ENCODE measurements around the gene ARL8A.
A peak's percentile ranks its signal among the peaks of the same experiment; 100 is the strongest.
"Not testable (repeated sequence)": the region's sequence is repeated elsewhere in the genome, so short reads cannot be mapped to it uniquely, and the experiment has no call there.

The ARL8A gene

DNA sequence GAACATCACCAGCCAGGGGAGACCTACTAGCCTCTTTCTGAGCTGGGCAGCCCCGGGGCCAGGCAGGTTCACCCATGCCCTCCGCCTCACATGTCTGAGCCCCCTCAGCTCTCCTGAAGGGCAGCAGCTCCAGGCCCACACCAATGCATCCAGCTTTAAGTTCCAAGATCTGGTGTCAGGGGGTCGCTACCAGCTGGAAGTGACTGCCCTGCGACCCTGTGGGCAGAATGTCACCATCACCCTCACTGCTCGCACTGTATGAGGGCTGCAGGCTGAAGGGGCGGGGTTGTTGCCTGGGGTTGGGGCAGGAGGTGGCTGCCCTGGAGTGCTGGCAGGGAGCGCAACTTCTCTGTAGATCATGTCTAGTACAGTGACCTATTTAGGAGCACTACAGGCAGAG, 24.3 kb upstream of the ARL8A start:
- Histone ChIP-seq H3K18ac (ENCODE audit: low read length) (no peak overlapping the region), H3K56ac (ENCODE audit: low read length) (no peak overlapping the region), H4K8ac (ENCODE audit: low read depth, low read length) (no peak overlapping the region), H3K9ac (ENCODE audit: low read length) (no peak overlapping the region), H3K4me1 (ENCODE audit: control insufficient read depth, low read depth, low read length) (no peaks in the 10 kb centered on the region), H3K27ac (ENCODE audit: low read depth, low read length) (no peak overlapping the region), H3K79me2 (ENCODE audit: control insufficient read depth, insufficient read depth, low read length) (no peaks in the 10 kb centered on the region), H3K27me3 (ENCODE audit: insufficient read depth, low read length, poor library complexity) (no peaks in the 10 kb centered on the region), H2AK5ac (ENCODE audit: low read length) (no peak overlapping the region), H2BK15ac (replicated peaks; ENCODE audit: low read depth) (no peak overlapping the region), H4K5ac (ENCODE audit: low read length) (no peak overlapping the region), H2BK5ac (ENCODE audit: low read length) (no peak overlapping the region), H2BK120ac (ENCODE audit: low read depth, low read length) (no peak overlapping the region), H3K23ac (ENCODE audit: low read length) (no peak overlapping the region), H3K4me3 (ENCODE audit: low read length) (no peak overlapping the region), H3K36me3 (ENCODE audit: control insufficient read depth, insufficient read depth, low read length) (no peaks in the 10 kb centered on the region), H3K4ac (ENCODE audit: low read depth, low read length) (no peak overlapping the region), H3K79me1 (ENCODE audit: low read length) (no peaks in the 10 kb centered on the region), H3K4me2 (ENCODE audit: low read length) (no peak overlapping the region)
- no CpG with 5 or more reads among the region's 7 CpGs for WGBS (ENCODE audit: extremely low coverage, insufficient coverage, low lambda C conversion rate)
- DNase-seq = no peak

DNA sequence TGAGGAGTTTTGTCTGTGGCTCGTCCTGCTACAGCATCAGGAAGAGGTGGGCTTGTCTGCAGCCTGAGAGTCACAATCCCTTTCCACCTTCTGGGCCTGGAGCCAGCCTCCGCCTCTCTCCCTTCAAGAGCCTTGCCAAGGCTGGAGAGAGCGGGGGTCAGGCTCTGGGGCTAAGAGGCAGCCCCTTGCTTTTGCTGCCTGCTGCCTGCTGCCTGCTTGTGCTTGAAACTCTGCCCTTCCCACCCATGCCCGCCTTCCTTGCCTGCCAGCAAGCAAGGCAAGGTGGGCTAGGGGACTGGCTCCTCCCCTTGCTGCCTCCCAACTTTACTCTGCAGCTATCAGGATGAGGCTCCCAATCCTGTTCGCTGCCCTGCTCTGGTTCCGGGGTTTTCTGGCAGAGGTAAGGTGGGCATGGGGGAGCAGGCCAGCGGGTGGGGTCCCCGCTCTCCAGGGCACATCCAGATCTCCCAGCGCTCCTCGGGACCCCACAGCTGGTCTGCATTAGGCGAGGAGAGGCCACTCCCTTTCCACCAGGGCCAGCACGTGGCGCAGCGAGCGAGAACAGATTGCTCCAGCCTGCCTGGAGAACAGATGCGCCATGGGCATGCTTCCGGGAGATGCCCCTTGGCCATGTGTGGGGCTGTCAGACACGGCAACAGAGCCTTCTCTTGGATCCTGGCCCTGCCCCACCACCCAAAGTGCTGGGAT, 23.3 kb upstream of the ARL8A start:
- Histone ChIP-seq H2BK120ac (ENCODE audit: low read depth, low read length) (no peak overlapping the region), H4K5ac (ENCODE audit: low read length) (no peak overlapping the region), H3K56ac (ENCODE audit: low read length) (no peak overlapping the region), H2AK5ac (ENCODE audit: low read length) (no peak overlapping the region), H3K18ac (ENCODE audit: low read length) (no peak overlapping the region), H3K79me1 (ENCODE audit: low read length) (no peaks in the 10 kb centered on the region), H3K4me2 (ENCODE audit: low read length) (no peak overlapping the region), H3K36me3 (ENCODE audit: control insufficient read depth, insufficient read depth, low read length) (no peaks in the 10 kb centered on the region), H4K8ac (ENCODE audit: low read depth, low read length) (no peak overlapping the region), H2BK5ac (ENCODE audit: low read length) (no peak overlapping the region), H3K4me1 (ENCODE audit: control insufficient read depth, low read depth, low read length) (peaks cover 2% of the 10 kb centered on the region), H3K79me2 (ENCODE audit: control insufficient read depth, insufficient read depth, low read length) (no peaks in the 10 kb centered on the region), H2BK15ac (replicated peaks; ENCODE audit: low read depth) (no peak overlapping the region), H3K4ac (ENCODE audit: low read depth, low read length) (no peak overlapping the region), H3K9ac (ENCODE audit: low read length) (no peak overlapping the region), H3K23ac (ENCODE audit: low read length) (no peak overlapping the region), H3K27ac (ENCODE audit: low read depth, low read length) (no peak overlapping the region), H3K4me3 (ENCODE audit: low read length) (no peak overlapping the region), H3K27me3 (ENCODE audit: insufficient read depth, low read length, poor library complexity) (no peaks in the 10 kb centered on the region)
- no CpG with 5 or more reads among the region's 18 CpGs for WGBS (ENCODE audit: extremely low coverage, insufficient coverage, low lambda C conversion rate)
- DNase-seq = no peak

GRCh38 chr1:202167054-202167453, 22.5 kb upstream of the ARL8A start:
- not testable (repeated sequence) for H2BK5ac ChIP-seq (ENCODE audit: low read length); H4K8ac ChIP-seq (ENCODE audit: low read depth, low read length); H3K79me1 ChIP-seq (ENCODE audit: low read length); H3K9ac ChIP-seq (ENCODE audit: low read length); H3K18ac ChIP-seq (ENCODE audit: low read length); H3K4ac ChIP-seq (ENCODE audit: low read depth, low read length); H3K4me3 ChIP-seq (ENCODE audit: low read length); H2AK5ac ChIP-seq (ENCODE audit: low read length); H3K27ac ChIP-seq (ENCODE audit: low read depth, low read length); H3K23ac ChIP-seq (ENCODE audit: low read length); DNase-seq; H3K4me1 ChIP-seq (ENCODE audit: control insufficient read depth, low read depth, low read length); H3K27me3 ChIP-seq (ENCODE audit: insufficient read depth, low read length, poor library complexity); H3K56ac ChIP-seq (ENCODE audit: low read length); H3K36me3 ChIP-seq (ENCODE audit: control insufficient read depth, insufficient read depth, low read length); H4K5ac ChIP-seq (ENCODE audit: low read length); H2BK15ac ChIP-seq (replicated peaks; ENCODE audit: low read depth); H3K79me2 ChIP-seq (ENCODE audit: control insufficient read depth, insufficient read depth, low read length); H2BK120ac ChIP-seq (ENCODE audit: low read depth, low read length); H3K4me2 ChIP-seq (ENCODE audit: low read length)
- WGBS (ENCODE audit: extremely low coverage, insufficient coverage, low lambda C conversion rate) = no CpG with 5 or more reads among the region's 13 CpGs

DNA sequence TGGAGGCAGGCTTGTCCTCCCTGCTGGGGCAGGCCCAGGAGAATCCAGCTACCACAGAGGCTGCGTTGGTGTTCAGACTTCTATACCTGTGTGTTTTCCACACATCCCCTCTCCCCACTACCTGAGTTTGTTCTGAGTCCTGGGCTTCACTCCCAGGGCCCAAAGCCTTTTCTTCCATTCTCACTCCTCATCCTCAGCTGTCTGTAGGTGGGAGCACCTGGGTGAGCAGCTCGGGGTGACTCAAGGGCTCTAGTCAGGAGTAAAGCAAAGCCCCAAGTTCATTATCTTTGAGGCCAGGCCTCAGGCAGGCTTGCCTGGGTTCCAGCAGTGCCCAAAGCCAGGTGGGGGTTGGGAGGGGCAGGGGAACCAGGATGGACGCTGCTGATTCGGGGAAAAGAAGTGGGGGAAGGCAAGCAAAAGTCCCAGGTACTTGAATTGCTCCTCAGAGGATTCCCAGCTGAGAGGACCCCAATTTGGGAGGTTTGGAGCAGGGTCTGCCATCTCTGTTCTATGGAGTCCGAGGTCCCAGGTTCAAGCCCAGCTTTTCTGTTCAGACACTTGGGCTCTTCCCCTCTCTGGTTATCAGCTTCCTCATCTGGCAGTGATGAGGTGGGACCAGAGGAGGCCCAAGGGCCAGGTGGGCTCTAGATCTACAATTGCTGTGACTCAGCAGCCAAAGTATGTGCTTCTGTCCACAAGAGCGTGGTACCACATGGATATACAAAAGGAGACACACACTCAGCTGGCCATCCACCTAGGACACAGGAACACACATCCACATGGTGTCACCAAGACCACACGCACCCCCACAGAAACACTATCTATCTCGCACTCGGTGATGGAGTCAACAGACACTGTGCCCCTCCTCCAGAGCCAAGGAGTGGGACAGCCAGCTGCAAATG, 21.7 kb upstream of the ARL8A start:
- H3K27ac ChIP-seq (ENCODE audit: low read depth, low read length) = no peak overlapping the region
- DNase-seq = no peak
- H2BK5ac ChIP-seq (ENCODE audit: low read length) = no peak overlapping the region

GRCh38 chr1:202165267-202165941, 20.9 kb upstream of the ARL8A start:
- H3K36me3 ChIP-seq (ENCODE audit: control insufficient read depth, insufficient read depth, low read length) = no peaks in the 10 kb centered on the region
- peak overlapping the region; percentile 31 for H3K56ac ChIP-seq (ENCODE audit: low read length)
- H4K8ac ChIP-seq (ENCODE audit: low read depth, low read length) = no peak overlapping the region
- no peak overlapping the region for H2BK15ac ChIP-seq (replicated peaks; ENCODE audit: low read depth)
- H3K4me1 ChIP-seq (ENCODE audit: control insufficient read depth, low read depth, low read length) = peaks cover 14% of the 10 kb centered on the region
- H2BK120ac ChIP-seq (ENCODE audit: low read depth, low read length) = no peak overlapping the region
- H3K27me3 ChIP-seq (ENCODE audit: insufficient read depth, low read length, poor library complexity) = no peaks in the 10 kb centered on the region
- no peak overlapping the region for H3K27ac ChIP-seq (ENCODE audit: low read depth, low read length)
- H3K4me2 ChIP-seq (ENCODE audit: low read length) = no peak overlapping the region
- H2AK5ac ChIP-seq (ENCODE audit: low read length) = no peak overlapping the region
- no peak overlapping the region for H2BK5ac ChIP-seq (ENCODE audit: low read length)
- H3K18ac ChIP-seq (ENCODE audit: low read length) = no peak overlapping the region
- DNase-seq = no peak
- no peak overlapping the region for H4K5ac ChIP-seq (ENCODE audit: low read length)
- no peaks in the 10 kb centered on the region for H3K79me2 ChIP-seq (ENCODE audit: control insufficient read depth, insufficient read depth, low read length)
- H3K79me1 ChIP-seq (ENCODE audit: low read length) = no peaks in the 10 kb centered on the region
- H3K9ac ChIP-seq (ENCODE audit: low read length) = peak overlapping the region; percentile 17
- no CpG with 5 or more reads among the region's 20 CpGs for WGBS (ENCODE audit: extremely low coverage, insufficient coverage, low lambda C conversion rate)
- no peak overlapping the region for H3K4me3 ChIP-seq (ENCODE audit: low read length)
- H3K23ac ChIP-seq (ENCODE audit: low read length) = no peak overlapping the region
- no peak overlapping the region for H3K4ac ChIP-seq (ENCODE audit: low read depth, low read length)

More for the DNA sequence above, 21.7 kb upstream of the ARL8A start:
- no peaks in the 10 kb centered on the region for H3K36me3 ChIP-seq (ENCODE audit: control insufficient read depth, insufficient read depth, low read length)
- no peak overlapping the region for H3K4me3 ChIP-seq (ENCODE audit: low read length)
- H3K4me2 ChIP-seq (ENCODE audit: low read length) = no peak overlapping the region
- no peak overlapping the region for H4K5ac ChIP-seq (ENCODE audit: low read length)
- WGBS (ENCODE audit: extremely low coverage, insufficient coverage, low lambda C conversion rate) = no CpG with 5 or more reads among the region's 9 CpGs
- H2AK5ac ChIP-seq (ENCODE audit: low read length) = no peak overlapping the region
- H3K9ac ChIP-seq (ENCODE audit: low read length) = peak overlapping the region; percentile 17
- no peak overlapping the region for H3K18ac ChIP-seq (ENCODE audit: low read length)
- no peak overlapping the region for H4K8ac ChIP-seq (ENCODE audit: low read depth, low read length)
- H3K79me2 ChIP-seq (ENCODE audit: control insufficient read depth, insufficient read depth, low read length) = no peaks in the 10 kb centered on the region
- peak overlapping the region; percentile 31 for H3K56ac ChIP-seq (ENCODE audit: low read length)
- H2BK120ac ChIP-seq (ENCODE audit: low read depth, low read length) = no peak overlapping the region
- H3K4me1 ChIP-seq (ENCODE audit: control insufficient read depth, low read depth, low read length) = peaks cover 14% of the 10 kb centered on the region
- H3K23ac ChIP-seq (ENCODE audit: low read length) = no peak overlapping the region
- no peaks in the 10 kb centered on the region for H3K27me3 ChIP-seq (ENCODE audit: insufficient read depth, low read length, poor library complexity)
- H3K79me1 ChIP-seq (ENCODE audit: low read length) = no peaks in the 10 kb centered on the region
- H2BK15ac ChIP-seq (replicated peaks; ENCODE audit: low read depth) = no peak overlapping the region
- no peak overlapping the region for H3K4ac ChIP-seq (ENCODE audit: low read depth, low read length)

All from mesendoderm (in vitro differentiated cells).